A673 (cell line): ENCODE measurements around the gene ASTN1.

Source experiments
- CTCF ChIP-seq: fragments of 300-800, 200-600 bp; sonication (generic); conservative IDR thresholded peaks from 2 replicates; pipeline ENCODE4 v1.5.1; 2017; ENCODE audit warnings: low read depth, mild to moderate bottlenecking, antibody characterized with exemption, low read length, moderate library complexity, mixed read lengths
- EZH2 ChIP-seq: fragments of 200-600 bp; sonication (generic); IDR thresholded peaks from 2 replicates; pipeline ENCODE4 v1.6.1; 2017; ENCODE audit warnings: borderline replicate concordance, low read depth, mild to moderate bottlenecking, mixed read lengths, antibody characterized with exemption, low read length; ENCODE audit not compliant: poor library complexity, severe bottlenecking

- no peak for TF ChIP-seq CTCF
- TF ChIP-seq EZH2: no peak
These were observed 142.8 kb downstream of the ASTN1 start for GRCh38 chr1:177021687-177022086.
